Keratinocyte (primary cell): ENCODE results near the gene SHROOM4. TPM values are rescaled to one million over a fixed set of nuclear protein-coding genes. Genes with fewer than 3 reads are reported as not detected.

Experiments
- DNase-seq: peaks from one replicate; pipeline ENCODE4 v3.0.0-alpha.2; 2011; ENCODE audit warnings: low read depth, missing footprints, low spot score
- FAIRE-seq: peaks from 2 replicates; lab custom pipeline; 2011; peaks lifted over from hg19 to GRCh38; lab: Jason Lieb, UNC
- H2AFZ ChIP-seq: 2 replicates; pipeline ENCODE4 v1.6.0; 2012; ENCODE audit warnings: low read length, control low read depth, inconsistent platforms; ENCODE audit not compliant: control insufficient read depth
- H3K27ac ChIP-seq: 2 replicates; pipeline ENCODE4 v1.5.1; 2011; ENCODE audit warnings: low read length; ENCODE audit not compliant: control insufficient read depth, insufficient read depth
- H3K27me3 ChIP-seq: 3 replicates; pipeline ENCODE4 v1.6.0; 2011; ENCODE audit warnings: low read length; ENCODE audit not compliant: control insufficient read depth, insufficient read depth; ENCODE audit errors: extremely low read depth
- H3K36me3 ChIP-seq, 2 experiments: 2 replicates in 1 of 2; 3 replicates in 1 of 2; pipeline ENCODE4 v1.5.1; 2011; ENCODE audit warnings: low read length in 2 of 2, mild to moderate bottlenecking in 1 of 2; ENCODE audit not compliant: control insufficient read depth in 2 of 2, insufficient read depth in 2 of 2; ENCODE audit errors: extremely low read depth in 1 of 2
- H3K4me1 ChIP-seq: 3 replicates; pipeline ENCODE4 v1.5.1; 2011; ENCODE audit warnings: low read length; ENCODE audit not compliant: control insufficient read depth, insufficient read depth; ENCODE audit errors: extremely low read depth
- H3K4me2 ChIP-seq: 3 replicates; pipeline ENCODE4 v1.6.0; 2011; ENCODE audit warnings: low read depth, low read length; ENCODE audit not compliant: control insufficient read depth, insufficient read depth; ENCODE audit errors: extremely low read depth
- H3K4me3 ChIP-seq, 3 experiments: fragments of 200-600 bp in 1 of 3; sonication (generic) in 1 of 3; 2 replicates in 2 of 3; 3 replicates in 1 of 3; pipeline ENCODE4 v1.5.1; 2011 to 2016; ENCODE audit warnings: low read length in 3 of 3, mild to moderate bottlenecking in 3 of 3, control low read depth in 2 of 3, inconsistent platforms in 1 of 3, low read depth in 1 of 3, mixed read lengths in 1 of 3, mixed run types in 1 of 3, moderate library complexity in 1 of 3; ENCODE audit not compliant: control insufficient read depth in 2 of 3, insufficient read depth in 2 of 3; ENCODE audit errors: extremely low read depth in 1 of 3
- H3K79me2 ChIP-seq: 2 replicates; pipeline ENCODE4 v1.6.0; 2012; ENCODE audit warnings: low read length; ENCODE audit not compliant: control insufficient read depth, insufficient read depth
- H3K9ac ChIP-seq: 3 replicates; pipeline ENCODE4 v1.6.0; 2011; ENCODE audit warnings: low read length; ENCODE audit not compliant: control insufficient read depth, insufficient read depth; ENCODE audit errors: extremely low read depth
- H3K9me1 ChIP-seq: 3 replicates; pipeline ENCODE4 v1.6.0; 2011; ENCODE audit warnings: low read length; ENCODE audit not compliant: control insufficient read depth, insufficient read depth; ENCODE audit errors: extremely low read depth
- H3K9me3 ChIP-seq: 2 replicates; pipeline ENCODE4 v1.5.1; 2012; ENCODE audit warnings: low read depth, low read length; ENCODE audit not compliant: control insufficient read depth
- H4K20me1 ChIP-seq: 3 replicates; pipeline ENCODE4 v1.6.0; 2011; ENCODE audit warnings: low read length; ENCODE audit not compliant: control insufficient read depth, insufficient read depth; ENCODE audit errors: extremely low read depth
- EZH2 ChIP-seq: IDR thresholded peaks from one replicate; pipeline ENCODE4 v1.6.1; 2012; ENCODE audit warnings: inconsistent platforms, mild to moderate bottlenecking, low read length, moderate library complexity
- dilution Hi-C: fragments of 300-500 bp; cut with MboI; formaldehyde crosslinking; loops from one replicate; pipeline ENCODE4 v1.7.0; 2020; ENCODE audit warnings: low sequenced_read_pairs; ENCODE audit not compliant: extremely low pct_ligation_motif_present
- polyA plus RNA-seq, 5 experiments: library from polyadenylated mRNA; depleted of rRNA in 3 of 5; stranded (reverse) in 3 of 5; stranded (forward) in 1 of 5; unstranded in 1 of 5; fragments of >200 nt; gene quantifications; 1 replicate in 1 of 5; 2 replicates in 3 of 5; 3 replicates in 1 of 5; pipeline versions ENCODE4 v1.2.1 to v1.2.3, GENCODE V29; 2011 to 2012; ENCODE audit warnings: missing spikeins in 2 of 5, low read depth in 1 of 5, low replicate concordance in 1 of 5
- TF ChIP-seq, protein P1 (sequence below), 3 experiments: IDR thresholded peaks in 1 of 3; conservative IDR thresholded peaks in 1 of 3; optimal IDR thresholded peaks in 1 of 3; 2 replicates in 2 of 3; 3 replicates in 1 of 3; pipeline versions ENCODE3 to v1.5.1; 2011; ENCODE audit warnings: low read length in 3 of 3, mild to moderate bottlenecking in 3 of 3, moderate library complexity in 2 of 3, control low read depth in 1 of 3, inconsistent platforms in 1 of 3; ENCODE audit not compliant: insufficient read depth in 2 of 3; ENCODE audit errors: extremely low read depth in 1 of 3

The SHROOM4 gene
- polyA plus RNA-seq, 1 donor (not counting 4 experiments of a cell fraction or from before 2014, with no cell fraction given), result 0.50 TPM

- Histone ChIP-seq H2AFZ (no peak overlapping the region), H3K27ac (no peak overlapping the region), H3K4me1 (no peaks in the 10 kb centered on the region), H3K79me2 (no peaks in the 10 kb centered on the region), H3K4me2 (no peak overlapping the region), H3K9me1 (no peaks in the 10 kb centered on the region), H3K36me3 (no peaks in the 10 kb centered on the region), H4K20me1 (no peaks in the 10 kb centered on the region), H3K27me3 (no peaks in the 10 kb centered on the region), H3K9me3 (no peaks in the 10 kb centered on the region), H3K9ac (no peak overlapping the region), H3K4me3 (no peak overlapping the region)
- FAIRE-seq, result no peak
- DNase-seq, result no peak
- dilution Hi-C loops, result no loop called here
- TF ChIP-seq, protein P1, sequence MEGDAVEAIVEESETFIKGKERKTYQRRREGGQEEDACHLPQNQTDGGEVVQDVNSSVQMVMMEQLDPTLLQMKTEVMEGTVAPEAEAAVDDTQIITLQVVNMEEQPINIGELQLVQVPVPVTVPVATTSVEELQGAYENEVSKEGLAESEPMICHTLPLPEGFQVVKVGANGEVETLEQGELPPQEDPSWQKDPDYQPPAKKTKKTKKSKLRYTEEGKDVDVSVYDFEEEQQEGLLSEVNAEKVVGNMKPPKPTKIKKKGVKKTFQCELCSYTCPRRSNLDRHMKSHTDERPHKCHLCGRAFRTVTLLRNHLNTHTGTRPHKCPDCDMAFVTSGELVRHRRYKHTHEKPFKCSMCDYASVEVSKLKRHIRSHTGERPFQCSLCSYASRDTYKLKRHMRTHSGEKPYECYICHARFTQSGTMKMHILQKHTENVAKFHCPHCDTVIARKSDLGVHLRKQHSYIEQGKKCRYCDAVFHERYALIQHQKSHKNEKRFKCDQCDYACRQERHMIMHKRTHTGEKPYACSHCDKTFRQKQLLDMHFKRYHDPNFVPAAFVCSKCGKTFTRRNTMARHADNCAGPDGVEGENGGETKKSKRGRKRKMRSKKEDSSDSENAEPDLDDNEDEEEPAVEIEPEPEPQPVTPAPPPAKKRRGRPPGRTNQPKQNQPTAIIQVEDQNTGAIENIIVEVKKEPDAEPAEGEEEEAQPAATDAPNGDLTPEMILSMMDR (optimal IDR thresholded peaks at IDR 0.05 in 1 of 3, IDR thresholded peaks at IDR 0.05 in 1 of 3, conservative IDR thresholded peaks at IDR 0.05 in 1 of 3; ENCODE audit: extremely low read depth in 1 of 3, insufficient read depth in 2 of 3, low read length in 3 of 3), result no peak
- no peak for TF ChIP-seq EZH2
These were observed 217.9 kb downstream of the SHROOM4 start for GRCh38 chrX:50596056-50596455.

GRCh38 chrX:50594788-50595187 lies 219.2 kb downstream of the SHROOM4 start:
- H3K4me3 ChIP-seq, result no peak overlapping the region
- no peak for FAIRE-seq
- no peaks in the 10 kb centered on the region for H3K9me1 ChIP-seq
- H2AFZ ChIP-seq, result no peak overlapping the region
- no peak overlapping the region for H3K4me2 ChIP-seq
- no peak overlapping the region for H3K27ac ChIP-seq
- no peak overlapping the region for H3K9ac ChIP-seq
- dilution Hi-C loops, result no loop called here
- TF ChIP-seq, protein P1 (optimal IDR thresholded peaks at IDR 0.05 in 1 of 3, IDR thresholded peaks at IDR 0.05 in 1 of 3, conservative IDR thresholded peaks at IDR 0.05 in 1 of 3; ENCODE audit: extremely low read depth in 1 of 3, insufficient read depth in 2 of 3, low read length in 3 of 3), result no peak
- TF ChIP-seq EZH2, result no peak
- no peaks in the 10 kb centered on the region for H3K36me3 ChIP-seq
- no peaks in the 10 kb centered on the region for H4K20me1 ChIP-seq
- no peaks in the 10 kb centered on the region for H3K9me3 ChIP-seq
- no peaks in the 10 kb centered on the region for H3K4me1 ChIP-seq
- no peaks in the 10 kb centered on the region for H3K27me3 ChIP-seq
- DNase-seq, result no peak
- no peaks in the 10 kb centered on the region for H3K79me2 ChIP-seq
